ENCODE measurements around the gene OR1B1.

The OR1B1 gene

GRCh38 chr9:122579874-122580273 is 77.6 kb downstream of the OR1B1 start:
- ChIA-PET CTCF (no interaction called here), POLR2A (ENCODE audit: low non-redundant PET) (no interaction called here)
- DNase-seq (ENCODE audit: low spot score), result no peak
- TF ChIP-seq CTCF (conservative IDR thresholded peaks at IDR 0.05; ENCODE audit: low read depth), result no peak
- no peak overlapping the region for H3K27ac ChIP-seq

Data from RWPE1 (cell line).